Measurements from ENCODE around the gene LNX2.

LNX2 gene

DNA sequence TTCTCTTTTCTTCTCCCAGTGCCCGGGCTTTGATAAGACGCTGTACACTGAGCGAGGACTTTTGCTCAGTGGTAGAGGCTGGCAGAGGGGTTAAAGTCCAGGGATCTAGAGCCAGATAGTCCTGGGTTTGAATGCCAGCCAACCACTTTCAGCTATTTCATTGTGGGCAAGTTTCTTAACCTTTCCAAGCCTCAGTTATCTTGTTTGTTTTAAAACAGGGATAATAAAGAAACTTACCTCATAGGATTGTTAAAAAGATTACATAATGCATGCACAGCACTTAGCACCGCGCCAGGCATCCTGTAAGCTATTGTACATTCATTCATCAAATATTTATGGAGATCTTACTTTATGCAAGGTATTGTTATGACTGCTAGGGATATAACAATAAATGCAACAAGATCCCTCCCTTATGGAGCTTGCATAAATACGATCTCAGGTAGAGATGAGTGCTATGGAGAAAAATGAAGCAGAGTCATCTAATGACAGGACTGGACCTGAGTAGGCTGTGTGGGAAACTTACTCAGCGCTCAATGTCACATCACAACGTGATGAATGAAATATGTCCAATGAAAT, 70.8 kb downstream of the LNX2 start:
- DNase-seq, result no peak

- no peak for DNase-seq
These were observed 78.1 kb downstream of the LNX2 start for GRCh38 chr13:27542220-27542619.

DNA sequence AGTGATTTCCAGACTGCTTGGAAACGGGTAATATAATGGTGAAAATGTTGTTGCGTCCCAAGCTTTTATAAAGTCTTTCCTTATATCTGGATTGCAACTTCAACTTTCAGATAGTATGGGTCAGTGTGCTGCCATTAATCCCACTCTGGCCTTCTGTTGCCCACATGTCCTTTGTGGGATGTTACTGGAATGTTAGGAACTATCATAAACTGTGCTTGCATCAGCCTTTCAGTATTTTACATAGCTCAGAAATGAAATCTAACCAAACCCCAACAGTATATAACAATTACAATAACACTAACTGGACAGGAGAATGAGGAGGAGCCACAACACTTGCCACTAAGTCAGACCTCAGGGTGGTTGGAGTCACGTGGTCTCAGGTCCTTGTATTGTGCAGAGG, 78.9 kb downstream of the LNX2 start:
- no peak for DNase-seq

DNA sequence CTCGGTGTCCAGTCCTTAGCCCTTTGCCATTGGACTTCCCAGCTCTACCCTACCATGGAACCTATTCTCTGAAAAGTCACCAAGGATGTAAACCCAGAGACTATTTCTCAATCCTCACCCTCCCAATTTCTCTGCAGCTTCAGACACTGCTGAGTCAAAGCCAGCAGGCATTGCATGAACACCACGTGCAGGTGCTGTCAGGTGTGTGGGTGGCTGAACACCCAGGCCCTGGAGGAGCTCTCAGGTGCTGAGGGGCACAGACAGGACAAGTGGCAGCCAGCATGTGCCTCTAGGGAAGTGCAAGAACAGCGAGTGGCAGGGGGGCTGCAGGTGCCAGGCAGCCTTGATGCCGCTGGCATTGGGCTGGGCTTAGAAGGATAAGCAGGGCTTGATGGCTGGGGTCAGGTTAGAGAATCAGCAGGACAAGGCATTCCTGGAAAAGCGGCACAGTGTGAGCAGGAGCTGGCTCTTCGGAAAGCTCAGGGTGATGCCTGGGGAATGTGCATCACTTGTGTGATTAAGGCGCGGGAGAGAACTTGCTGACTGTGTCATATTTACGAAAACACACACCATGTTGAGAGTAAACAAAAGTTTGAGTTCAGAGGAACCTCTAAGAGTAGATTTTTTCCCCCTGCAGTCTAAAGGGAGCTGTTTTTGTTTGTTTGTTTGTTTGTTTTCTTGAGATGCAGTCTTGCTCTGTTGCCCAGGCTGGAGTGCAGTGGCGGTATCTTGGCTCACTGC, 83.8 kb downstream of the LNX2 start:
- no peak for DNase-seq

GRCh38 chr13:27535546-27535945, 84.8 kb downstream of the LNX2 start:
- no peak for DNase-seq

DNA sequence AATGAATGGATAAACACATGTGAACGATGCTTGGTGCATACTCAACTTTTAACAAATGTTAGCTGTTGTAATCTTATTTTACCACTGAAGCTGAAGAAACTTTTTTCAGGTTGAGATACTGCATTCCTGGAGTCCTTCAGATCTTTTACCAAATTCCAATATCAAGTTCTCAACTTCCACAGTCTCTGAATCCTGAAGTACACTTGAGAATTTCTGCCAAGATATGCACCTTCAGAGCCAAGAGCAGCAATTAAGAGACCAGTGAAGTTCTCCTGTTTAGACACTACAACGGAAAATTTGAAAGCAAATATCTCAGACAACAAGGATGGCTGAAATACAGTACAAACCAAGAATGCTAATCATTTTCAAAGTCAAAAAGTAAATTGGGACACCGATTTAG, 85.3 kb downstream of the LNX2 start:
- no peak for DNase-seq

DNA sequence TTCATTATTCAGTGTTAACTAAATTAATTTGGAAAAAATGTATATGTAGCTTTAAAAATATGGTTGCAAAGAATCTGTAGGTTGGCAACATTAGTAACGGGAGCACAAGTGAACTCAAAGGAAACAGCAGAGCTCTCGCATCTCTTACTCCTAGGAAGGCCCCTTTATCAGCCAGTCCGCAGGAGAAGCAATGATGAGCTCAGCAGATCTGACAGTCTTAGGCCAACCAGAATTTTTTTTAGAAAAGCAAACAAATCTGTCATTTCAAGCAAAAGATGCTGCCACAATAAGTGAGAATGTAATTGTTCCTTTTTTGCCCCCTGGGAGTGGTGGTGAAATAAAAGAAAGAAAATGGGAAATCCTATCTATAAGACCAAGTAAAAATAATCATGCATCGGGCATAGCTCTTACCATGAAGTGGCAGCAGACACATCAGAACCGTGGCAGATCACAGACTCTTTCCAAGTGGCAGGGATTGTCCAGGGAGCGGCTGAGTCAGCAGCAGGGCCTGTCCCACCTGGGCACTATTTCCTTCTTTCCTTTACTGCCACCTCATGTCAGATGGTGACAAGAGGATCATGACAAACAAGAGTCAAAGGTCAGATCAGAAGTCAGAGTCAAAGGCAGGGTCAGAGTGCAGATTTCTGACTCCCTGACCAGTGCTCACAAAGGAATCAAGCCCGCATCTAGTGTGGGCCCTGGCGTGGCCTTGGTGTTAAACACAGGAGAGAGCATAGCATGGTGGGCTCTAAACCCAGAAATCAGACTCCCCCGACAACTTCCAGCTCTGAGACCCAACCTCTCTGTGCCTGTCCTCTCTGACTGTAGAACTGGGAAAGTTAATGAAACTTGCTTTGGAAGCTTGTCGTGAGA, 86.0 kb downstream of the LNX2 start:
- no peak for DNase-seq

GRCh38 chr13:27533155-27533643, 87.1 kb downstream of the LNX2 start:
- peak; percentile 60 for DNase-seq

DNA sequence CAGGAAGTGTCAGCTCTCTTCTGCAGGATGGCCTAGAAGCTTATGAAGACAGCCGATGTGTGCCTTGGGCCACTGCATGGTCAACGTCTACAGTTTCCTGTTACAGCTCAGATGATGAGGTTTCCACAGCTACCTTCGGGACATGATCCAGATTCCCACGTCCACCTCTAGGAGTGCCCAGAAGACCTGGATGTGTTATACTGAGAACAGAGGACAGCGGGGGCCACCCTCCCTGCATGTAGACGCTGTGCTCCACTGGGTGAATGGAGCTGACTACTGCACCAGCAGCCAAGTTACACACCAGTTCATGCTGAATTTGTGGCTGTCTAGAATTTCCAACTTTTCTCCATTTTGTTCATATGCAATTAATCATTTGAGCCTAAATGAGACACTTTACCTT, 91.4 kb downstream of the LNX2 start:
- no peak for DNase-seq

DNA sequence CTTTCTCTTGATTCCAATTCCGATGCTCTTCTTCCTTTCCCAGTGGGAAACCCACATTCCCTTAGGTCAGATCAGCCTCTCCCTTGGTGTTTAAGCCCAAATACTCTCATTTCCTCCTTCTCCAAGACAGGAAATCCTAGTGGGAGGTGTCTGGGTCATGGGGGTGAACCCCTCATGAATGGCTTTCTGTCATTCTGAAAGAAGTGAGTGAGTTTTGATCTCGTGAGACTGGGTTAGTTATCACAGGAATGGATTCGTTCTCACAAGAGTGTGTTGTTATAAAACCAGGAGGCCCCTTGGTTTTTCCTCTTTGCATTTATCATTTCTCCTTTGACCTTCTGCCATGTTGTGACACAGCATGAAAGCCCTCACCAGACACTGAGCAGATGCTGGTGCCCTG, 93.8 kb downstream of the LNX2 start:
- DNase-seq, result no peak

GRCh38 chr13:27524981-27525975, 95.1 kb downstream of the LNX2 start:
- no peak for DNase-seq

- DNase-seq, result no peak
These were observed 96.8 kb downstream of the LNX2 start for GRCh38 chr13:27523346-27524073.

DNA sequence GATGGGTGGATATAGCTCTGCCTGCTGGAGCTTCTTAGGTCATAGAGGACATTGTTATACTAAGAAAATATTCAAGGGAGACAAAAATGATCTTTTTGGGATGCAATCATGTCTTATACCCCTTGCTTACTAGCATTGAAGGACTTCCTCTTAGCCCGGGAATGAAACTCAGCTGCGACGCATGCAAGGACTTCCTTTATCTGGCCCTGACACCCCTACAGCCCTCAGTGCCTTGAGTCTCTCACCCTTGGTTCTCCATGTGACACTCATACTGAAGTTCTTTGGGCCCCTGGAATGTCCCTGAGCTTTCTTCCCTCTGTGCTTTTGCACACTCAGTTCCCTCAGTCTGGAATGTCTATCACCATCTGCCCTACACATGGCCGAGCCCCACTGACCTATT, 97.5 kb downstream of the LNX2 start:
- DNase-seq, result no peak

DNA sequence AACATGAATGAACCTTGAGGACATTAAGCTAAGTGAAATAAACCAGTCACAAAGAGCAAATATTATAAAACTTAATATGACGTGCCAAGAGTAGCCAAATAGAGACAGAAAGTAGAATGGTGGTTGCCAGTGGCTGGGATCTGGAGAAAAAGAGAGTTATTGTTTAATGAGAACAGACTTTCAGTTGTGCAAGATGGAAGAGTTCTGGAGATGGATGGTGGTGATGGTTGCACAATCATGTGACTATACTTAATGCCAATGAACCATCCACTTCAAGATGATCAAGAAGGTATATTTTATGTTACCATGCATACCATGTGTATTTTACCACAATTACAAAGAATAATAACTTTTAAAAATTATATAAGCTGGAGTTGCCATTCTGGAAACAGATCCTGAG, 104.2 kb downstream of the LNX2 start:
- DNase-seq, result no peak

DNA sequence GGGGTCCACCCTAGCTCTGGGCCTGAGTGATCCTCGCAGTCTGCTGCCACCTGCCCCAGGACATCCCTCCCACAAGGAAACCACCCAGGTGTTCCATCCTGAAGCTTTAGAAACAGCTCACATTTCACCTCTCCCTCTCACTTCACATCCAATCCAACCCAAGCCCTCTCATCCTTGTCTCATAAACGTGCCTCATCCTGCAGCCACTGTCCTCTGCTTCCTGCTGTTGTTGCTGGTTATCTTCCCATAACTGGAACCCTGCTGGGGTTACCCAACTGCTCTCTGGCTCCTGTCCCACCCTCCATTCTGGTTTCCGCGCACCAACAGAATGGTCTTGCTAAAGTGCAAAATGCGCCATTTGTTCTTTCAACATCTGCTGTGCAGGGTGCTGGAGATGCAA, 110.2 kb downstream of the LNX2 start:
- DNase-seq, result no peak

GRCh38 chr13:27508802-27509201, 111.5 kb downstream of the LNX2 start:
- no peak for DNase-seq

GRCh38 chr13:27505792-27506191, 114.5 kb downstream of the LNX2 start:
- no peak for DNase-seq

DNA sequence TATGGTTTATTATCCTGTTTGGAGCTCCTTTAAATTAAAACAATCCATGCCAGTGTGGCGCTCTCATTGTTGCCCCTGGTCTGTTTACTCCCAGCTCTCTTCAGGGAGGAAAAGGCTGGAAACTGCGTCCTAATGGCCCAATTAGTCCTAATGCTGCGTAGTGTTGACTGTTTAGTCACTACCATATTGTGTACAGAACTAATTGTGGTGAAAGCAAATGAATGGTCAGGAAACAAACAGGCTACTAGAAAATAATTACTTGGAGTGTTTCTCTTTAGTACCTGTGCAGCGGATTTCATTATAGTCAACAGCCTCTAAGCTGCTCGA, 115.5 kb downstream of the LNX2 start:
- DNase-seq, result no peak

DNA sequence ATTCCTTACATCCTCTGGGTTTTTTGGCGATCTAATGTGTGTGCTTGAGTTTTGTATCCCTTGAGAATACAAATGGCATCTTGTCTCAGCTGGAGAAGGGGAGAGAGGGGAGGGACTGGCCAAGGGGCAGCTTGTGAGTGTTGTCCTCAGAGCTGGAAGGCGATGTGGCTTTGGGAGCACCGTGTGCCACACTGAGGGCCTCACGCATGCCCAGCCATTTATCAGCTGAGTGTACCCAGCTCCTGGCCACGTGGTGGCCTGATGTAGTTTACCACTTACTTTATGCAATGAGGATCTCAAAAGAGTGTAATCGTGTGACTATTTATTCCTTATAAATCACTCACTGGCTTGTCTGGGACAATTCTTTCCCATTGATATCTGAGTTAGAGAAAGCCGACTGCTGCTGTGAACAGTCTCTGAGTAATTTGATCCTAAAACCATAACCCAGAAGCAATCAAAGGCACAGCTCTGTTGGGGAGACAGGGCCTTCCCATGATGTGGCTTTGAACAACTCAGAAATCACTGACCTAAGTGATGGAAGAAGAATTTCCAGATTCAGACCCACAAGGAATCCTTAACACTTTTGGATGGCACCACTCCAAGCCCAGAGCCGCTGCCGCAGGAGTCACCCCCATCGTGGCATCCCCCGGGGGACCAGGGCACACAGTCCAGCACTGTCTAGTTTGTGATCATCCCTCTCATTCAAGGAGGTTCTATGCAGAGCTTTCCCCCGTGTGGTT, 116.0 kb downstream of the LNX2 start:
- DNase-seq, result no peak

GRCh38 chr13:27500806-27501534, 119.4 kb downstream of the LNX2 start:
- no peak for DNase-seq
